HL-60 (cell line): Measurements from ENCODE around the gene KRT34.
"Not testable (repeated sequence)": the region's sequence is repeated elsewhere in the genome, so short reads cannot be mapped to it uniquely, and the experiment has no call there.

Experiments used
- CTCF ChIP-seq: IDR thresholded peaks from one replicate; pipeline ENCODE4 v1.5.1; 2011; ENCODE audit warnings: low read length, control low read depth, inconsistent platforms; ENCODE audit not compliant: insufficient read depth
- POLR2AphosphoS5 ChIP-seq: IDR thresholded peaks from 2 replicates; pipeline ENCODE4 v1.6.1; 2012; ENCODE audit warnings: low read depth
- REST ChIP-seq: IDR thresholded peaks from 2 replicates; pipeline ENCODE4 v1.6.1; 2012; ENCODE audit warnings: low read depth; ENCODE audit not compliant: insufficient replicate concordance

GRCh38 chr17:41380091-41380490 is 2.0 kb downstream of the KRT34 start:
- TF ChIP-seq CTCF, REST, POLR2AphosphoS5: not testable (repeated sequence)
